Left renal pelvis (tissue), 4 donors: ENCODE measurements around the gene TTL. TPM values are rescaled to one million over a fixed set of nuclear protein-coding genes. Genes with fewer than 3 reads are reported as not detected.
A peak's percentile ranks its signal among the peaks of the same experiment; 100 is the strongest.
"Not testable (repeated sequence)": the region's sequence is repeated elsewhere in the genome, so short reads cannot be mapped to it uniquely, and the experiment has no call there.

Experiments
- DNase-seq, 4 donors: peaks; one replicate each; pipeline ENCODE4 v3.0.0-alpha.2; 2013; ENCODE audit warnings: low read depth in 4 of 4, low spot score in 3 of 4
- polyA plus RNA-seq, 4 donors: library from polyadenylated mRNA; unstranded; fragments of 120-200 nt; gene quantifications; one replicate each; pipeline ENCODE4 v1.2.1, GENCODE V29; 2013; ENCODE audit not compliant: insufficient read length in 4 of 4

Gene TTL
- 10 to 100 TPM; 38.7 to 44.6 (median 39.1) TPM for polyA plus RNA-seq

DNA sequence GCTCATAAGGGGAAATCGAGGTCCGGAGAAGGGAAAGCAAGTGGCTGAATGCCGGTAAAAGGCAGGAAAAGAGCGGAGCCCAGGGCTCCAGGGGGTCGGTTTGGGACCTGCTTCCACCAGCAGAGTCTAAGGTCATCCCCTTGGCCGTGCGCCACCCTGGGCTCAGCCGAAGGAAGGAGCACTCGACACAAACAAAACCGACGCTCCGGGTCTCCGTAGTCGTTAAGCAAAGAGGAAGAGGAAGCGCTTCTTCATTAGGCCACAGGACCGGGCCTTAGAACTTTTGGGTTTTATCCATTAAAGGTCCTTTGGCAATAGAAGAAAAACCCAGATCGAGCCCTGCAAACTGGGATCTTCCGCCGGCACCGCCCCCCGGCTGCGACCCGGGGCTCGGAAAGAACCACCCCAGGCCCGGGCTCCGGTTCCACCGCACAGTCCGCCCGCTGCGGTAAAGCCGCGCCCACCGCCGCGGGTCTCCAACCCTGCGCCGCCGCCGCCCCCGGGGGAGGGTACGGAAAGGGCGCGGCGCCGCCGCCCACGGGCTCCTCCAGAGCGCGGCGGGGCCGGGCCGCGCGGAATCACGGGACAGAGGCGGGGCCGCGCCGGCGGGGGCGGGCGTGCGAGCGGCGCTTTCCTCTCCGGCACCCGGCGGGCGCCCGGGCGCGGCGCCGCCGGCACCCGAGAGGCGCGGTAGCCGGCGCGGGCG lies at the start of gene TTL:
Gene TTL, plus strand, starts transcription at position 629 of the 706 bp plus-strand sequence. CDS start 189 bp downstream, outside the sequence.
- peak; percentile 53 to 62 (median 58) for DNase-seq

DNA sequence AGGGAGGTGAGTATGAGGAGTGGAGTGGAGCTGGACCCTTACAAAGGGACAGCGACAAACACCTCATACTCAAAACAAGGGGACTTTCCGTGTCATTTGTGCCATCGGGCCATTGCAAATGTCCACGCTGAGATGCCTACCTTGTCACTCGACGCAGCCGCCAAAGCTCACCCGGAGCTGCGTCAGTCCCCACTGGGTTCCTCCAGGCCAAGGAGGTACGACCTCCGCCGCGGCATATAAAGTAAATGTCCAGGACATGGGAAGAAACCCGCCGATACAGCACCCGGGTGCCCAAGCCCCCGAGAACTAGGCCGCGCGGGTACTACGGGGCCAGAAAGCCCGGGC lies 49.6 kb upstream of the TTL start:
- DNase-seq = not testable (repeated sequence)

GRCh38 chr2:112432735-112433479 lies 49.0 kb upstream of the TTL start:
- not testable (repeated sequence) for DNase-seq

DNA sequence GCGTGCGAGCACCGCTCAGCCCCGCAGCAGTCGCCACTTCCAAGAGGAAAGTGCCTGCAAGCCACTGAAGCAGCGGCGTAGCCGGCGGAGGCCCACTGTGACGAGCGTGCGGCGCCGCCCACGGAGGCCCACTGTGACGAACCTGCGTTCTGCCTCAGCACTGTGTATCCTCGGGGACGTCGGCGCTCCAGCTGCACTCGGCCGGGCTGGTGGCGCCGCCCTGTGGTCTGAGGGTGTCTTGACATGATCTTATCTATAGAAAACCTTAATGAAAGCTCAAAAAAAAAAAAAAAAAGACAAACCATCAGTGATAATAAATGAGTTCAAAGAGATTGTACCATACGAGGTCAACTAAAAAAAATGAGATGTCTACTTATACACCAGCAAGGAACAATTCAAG lies 48.5 kb upstream of the TTL start, which contains the start of gene RGPD8:
Gene RGPD8, minus strand, starts transcription at position 166 of the 400 bp plus-strand sequence. CDS start 192 bp downstream, outside the sequence.
- DNase-seq = peak; percentile 53 to 73 (median 67)

GRCh38 chr2:112433932-112434730 lies 47.8 kb upstream of the TTL start:
- DNase-seq = no peak

DNA sequence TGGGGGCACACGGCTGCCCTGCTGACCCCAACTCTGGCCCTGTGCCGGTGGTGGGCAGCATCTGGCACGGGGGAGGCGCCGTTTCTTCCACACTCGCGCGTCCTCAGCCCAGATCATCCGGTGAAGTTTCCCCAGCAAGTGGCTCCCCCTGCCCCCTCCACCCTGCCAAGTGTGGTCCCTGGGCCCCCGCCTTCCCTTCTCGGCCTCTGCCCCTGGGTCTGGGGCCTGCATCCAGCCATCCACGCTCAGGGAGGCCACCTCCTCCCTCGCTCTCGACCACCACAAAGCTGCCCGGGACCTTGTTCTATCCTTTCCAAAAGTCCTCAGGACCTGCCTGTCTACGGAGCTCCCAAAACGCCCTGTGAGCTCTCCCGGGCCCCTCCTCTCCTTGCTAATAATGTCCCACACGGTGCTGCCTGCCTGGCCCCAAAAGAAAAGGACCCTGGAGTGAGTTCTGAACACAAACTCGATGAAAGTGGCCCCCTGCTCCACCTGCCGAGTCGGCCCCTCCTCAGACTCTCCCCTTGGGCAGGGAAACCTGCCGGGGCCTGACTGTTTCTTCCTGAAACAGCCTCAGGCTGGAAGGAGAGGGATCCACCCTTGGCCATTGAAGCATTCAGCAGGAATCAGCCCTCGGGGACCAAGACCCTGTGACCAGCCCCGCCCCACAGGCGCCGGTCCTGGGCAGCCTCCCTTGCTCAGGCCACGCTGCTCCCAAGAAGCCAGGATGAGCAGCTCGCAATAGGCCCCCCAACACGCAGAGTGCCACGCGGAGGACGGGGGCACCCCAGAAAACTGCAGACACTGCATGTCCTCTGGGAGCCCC lies 46.9 kb upstream of the TTL start:
- DNase-seq = not testable (repeated sequence)

GRCh38 chr2:112435716-112436431 lies 46.1 kb upstream of the TTL start:
- DNase-seq = not testable (repeated sequence)

DNA sequence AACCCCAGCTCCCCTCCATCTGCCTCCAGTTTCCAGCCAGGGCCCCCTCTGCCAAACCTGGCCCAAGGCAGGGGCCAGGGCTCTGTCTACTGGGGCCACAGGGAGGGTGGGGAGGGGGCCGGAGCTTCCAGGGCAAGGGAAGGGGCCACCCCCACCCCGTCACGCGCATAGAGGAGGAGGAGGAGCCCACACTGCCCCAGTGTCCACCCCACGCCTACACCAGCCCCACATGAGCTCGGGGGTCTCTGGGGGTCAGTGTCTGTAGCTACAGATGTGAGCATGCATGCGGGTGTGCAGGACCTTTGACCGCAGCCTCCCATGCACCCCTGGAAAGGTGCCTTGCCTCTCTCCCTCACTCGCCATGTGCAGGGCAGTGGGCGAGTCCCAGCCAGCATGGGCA lies 45.0 kb upstream of the TTL start:
- DNase-seq = not testable (repeated sequence)

GRCh38 chr2:112437405-112437831 lies 44.5 kb upstream of the TTL start:
- DNase-seq = not testable (repeated sequence)

DNA sequence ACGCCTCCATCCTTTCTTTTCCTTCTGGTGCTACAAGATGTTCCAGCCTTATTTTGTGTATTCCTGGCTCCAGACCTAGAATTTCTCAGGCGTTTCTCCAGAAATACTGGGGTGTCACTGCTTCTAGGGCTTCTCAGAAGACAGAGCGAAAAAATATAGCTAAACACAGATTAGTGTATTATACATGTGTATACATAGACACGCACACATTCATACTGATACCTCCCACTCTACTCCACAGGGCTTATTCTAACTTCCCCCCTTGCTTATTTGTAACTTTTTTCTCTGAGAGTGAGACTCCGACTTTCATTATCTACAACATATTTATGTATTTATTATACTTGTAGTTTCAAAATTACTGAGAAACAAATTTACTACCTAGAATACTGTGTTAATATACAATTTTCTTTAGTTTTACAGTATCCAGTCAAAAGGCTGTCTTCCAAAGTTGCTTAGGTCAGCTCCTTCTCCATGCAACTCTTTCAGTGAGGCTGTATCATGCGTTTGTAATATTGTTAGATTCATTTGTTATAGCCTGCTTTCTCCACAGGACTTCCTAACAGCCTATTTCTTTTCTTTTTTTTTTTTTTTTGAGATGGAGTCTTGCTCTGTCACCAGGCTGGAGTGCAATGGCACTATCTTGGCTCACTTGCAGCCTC lies 43.2 kb upstream of the TTL start:
- DNase-seq = not testable (repeated sequence)

- not testable (repeated sequence) for DNase-seq
Measured at GRCh38 chr2:112444256-112444655, 37.7 kb upstream of the TTL start.

GRCh38 chr2:112449854-112450253 lies 32.1 kb upstream of the TTL start:
- DNase-seq = no peak

DNA sequence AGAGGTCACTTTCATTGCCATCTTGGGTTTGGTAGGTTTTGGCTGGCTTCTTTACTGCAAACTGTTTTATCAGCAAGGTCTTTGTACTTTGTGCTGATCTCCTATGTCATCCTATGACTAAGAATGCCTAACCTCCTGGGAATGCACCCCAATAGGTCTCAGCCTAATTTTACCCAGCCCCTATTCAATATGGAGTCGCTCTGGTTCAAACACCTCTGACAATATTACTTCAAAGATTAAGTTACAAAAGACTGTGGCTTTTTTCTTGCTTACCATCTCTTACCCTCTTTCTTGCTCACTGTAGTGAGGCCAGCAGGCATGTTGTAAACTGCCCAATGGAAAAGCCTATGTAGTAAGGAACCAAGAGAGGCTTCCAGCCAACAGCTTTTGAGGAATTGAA lies 30.6 kb upstream of the TTL start:
- no peak for DNase-seq

DNA sequence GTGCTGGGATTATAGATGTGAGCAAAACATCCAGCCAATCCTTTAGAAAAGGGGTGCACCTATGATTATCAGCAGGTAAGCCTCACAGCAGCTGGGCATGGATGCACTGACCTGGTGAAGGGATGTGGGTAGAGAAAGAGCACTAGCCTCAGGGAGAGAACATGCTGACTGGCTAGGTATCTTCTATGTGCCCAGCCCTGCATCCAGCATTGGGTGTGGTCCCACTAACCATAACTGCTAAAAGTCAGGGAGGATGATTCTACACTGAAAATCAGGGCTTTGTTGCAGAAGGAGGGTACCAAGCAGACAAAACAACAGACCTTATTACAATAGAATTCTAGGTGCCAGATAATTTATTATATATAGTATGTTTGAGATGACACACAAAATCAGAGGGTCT lies 27.4 kb upstream of the TTL start:
- DNase-seq = no peak

DNA sequence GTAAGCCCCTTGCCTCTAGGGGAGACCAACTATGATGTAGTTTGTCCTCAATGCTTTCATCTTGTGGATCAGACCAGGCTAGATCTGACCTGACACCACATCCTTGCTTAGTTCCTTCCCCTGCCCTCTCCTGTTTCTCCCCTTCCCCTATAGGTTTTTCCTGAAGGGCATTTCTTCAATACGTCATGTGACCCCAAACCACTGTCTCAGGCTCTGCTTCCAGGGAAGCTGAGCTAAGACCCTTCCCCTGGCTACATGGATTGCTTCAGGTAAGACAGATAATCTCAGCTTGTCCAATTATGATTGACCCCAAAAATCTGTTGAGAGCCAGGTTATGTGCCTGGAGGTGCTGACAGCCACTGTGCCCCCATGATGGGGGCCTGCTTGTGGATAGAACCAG lies 22.6 kb upstream of the TTL start:
- DNase-seq = no peak

DNA sequence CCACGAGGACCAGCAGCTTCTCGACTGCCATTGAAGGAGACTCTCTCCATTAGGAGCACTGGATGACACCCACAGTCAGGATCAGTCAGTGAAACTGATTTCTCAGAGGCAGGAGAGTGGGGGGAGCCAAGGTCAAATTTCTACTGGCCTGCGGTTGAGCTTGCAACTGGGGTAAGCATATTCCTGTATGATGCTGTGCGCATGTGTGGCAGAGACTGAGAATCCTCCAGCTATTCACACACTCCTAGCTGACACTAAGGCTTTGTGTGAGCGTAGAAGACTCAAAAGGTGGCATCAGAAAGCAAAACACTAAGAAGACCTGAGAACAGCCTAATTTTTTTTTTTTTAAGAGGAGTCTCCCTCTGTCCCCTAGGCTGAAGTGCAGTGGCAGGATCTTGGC lies 19.8 kb upstream of the TTL start:
- no peak for DNase-seq

DNA sequence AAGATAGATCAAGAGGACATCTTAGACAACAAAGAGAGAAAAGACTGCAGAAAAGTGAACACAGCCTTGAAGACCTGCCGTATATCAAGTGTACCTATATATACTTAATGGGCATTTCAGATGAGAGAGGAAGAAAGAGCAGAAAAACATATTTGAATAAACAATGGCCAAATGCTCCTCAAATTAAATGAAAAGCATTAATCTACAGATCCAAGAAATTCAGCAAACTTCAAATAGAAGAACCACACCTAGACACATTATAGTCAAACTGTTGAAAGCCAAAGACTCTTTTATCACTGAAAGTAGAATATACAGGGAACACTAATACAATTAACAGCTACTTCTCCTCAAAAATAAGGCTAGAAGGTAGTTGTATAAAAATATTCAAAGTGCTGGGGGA lies 18.7 kb upstream of the TTL start:
- no peak for DNase-seq

DNA sequence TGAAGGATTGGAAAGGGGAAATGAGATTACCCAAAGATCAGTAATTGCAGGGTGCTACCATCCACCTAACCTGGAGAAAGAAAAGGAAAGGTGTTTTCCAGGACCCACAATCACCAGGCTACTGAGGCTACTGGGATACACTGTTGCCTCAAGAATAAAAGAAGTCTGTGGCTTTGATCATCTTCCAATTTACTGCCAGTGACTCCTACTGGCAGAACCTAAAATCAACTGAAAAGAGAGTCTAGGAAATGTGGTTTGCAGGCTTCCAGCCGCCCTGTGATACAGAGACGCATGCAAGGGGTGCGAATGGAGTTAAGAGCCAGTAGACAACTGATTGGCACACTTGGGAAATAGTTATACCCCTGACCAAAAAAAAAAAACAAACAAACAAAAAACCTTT lies 16.6 kb upstream of the TTL start:
- DNase-seq = no peak
